ENCODE measurements around the gene B3GAT2. TPM values are rescaled to one million over a fixed set of nuclear protein-coding genes. Genes with fewer than 3 reads are reported as not detected.

The B3GAT2 gene
- total RNA-seq, 4 donors from 2014 or later = 0.16 TPM; not detected in 3

DNA sequence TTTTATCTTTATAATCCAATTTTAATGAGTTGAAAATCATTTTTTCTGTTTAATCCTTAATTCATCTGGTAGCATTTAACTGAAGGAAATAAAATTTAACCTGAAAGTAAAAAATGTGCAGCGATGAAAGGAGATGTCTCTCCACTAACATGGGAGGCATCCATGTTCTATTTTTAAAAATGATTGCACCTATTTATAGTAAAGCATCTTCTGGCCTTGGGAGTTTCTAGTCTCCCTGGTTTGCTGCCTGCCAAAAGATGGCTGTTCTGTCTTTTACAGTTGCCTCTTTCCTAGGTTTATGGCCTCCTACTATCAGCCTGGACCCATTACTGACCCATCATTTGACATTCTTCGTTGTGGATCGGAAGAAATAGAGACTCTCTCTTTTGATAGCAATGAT, 143.0 kb downstream of the B3GAT2 start:
- Histone ChIP-seq H3K27me3 (no peaks in the 10 kb centered on the region), H3K36me3 (no peaks in the 10 kb centered on the region), H3K4me3 (no peak overlapping the region), H3K9me3 (no peaks in the 10 kb centered on the region), H3K4me1 (no peaks in the 10 kb centered on the region), H3K27ac (no peak overlapping the region)
- WGBS, 2 donors (ENCODE audit: low coverage in 1 of 2) = 87 to 92% methylated on average over 3 of the region's 3 CpGs
- ATAC-seq = no peak
- TF ChIP-seq EP300 (IDR thresholded peaks at IDR 0.05) = no peak
- no peak for TF ChIP-seq POLR2A (IDR thresholded peaks at IDR 0.05)
- TF ChIP-seq, protein P1, sequence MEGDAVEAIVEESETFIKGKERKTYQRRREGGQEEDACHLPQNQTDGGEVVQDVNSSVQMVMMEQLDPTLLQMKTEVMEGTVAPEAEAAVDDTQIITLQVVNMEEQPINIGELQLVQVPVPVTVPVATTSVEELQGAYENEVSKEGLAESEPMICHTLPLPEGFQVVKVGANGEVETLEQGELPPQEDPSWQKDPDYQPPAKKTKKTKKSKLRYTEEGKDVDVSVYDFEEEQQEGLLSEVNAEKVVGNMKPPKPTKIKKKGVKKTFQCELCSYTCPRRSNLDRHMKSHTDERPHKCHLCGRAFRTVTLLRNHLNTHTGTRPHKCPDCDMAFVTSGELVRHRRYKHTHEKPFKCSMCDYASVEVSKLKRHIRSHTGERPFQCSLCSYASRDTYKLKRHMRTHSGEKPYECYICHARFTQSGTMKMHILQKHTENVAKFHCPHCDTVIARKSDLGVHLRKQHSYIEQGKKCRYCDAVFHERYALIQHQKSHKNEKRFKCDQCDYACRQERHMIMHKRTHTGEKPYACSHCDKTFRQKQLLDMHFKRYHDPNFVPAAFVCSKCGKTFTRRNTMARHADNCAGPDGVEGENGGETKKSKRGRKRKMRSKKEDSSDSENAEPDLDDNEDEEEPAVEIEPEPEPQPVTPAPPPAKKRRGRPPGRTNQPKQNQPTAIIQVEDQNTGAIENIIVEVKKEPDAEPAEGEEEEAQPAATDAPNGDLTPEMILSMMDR (IDR thresholded peaks at IDR 0.05) = no peak
- TF ChIP-seq POLR2AphosphoS5 (IDR thresholded peaks at IDR 0.05) = no peak

DNA sequence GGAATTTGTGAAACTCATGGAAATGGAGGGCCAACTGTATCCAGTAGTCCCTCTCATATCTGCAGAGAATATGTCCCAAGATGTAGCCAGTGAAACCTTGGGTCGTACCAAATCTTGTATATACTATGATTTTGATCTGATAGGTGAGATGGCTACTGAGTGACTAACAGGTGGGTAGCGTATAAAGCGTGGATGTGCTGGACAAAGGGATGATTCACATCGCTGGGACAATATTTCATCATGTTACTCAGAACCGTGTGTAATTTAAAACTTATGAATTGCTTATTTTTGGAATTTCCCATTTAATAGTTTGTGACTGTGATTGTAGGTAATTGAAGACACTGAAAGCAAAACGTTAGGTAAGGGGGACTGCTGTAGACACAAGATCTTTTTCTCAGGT, 145.1 kb downstream of the B3GAT2 start:
- no peak overlapping the region for H3K27ac ChIP-seq
- H3K9me3 ChIP-seq = no peaks in the 10 kb centered on the region
- H3K36me3 ChIP-seq = no peaks in the 10 kb centered on the region
- H3K4me1 ChIP-seq = no peaks in the 10 kb centered on the region
- no peak for ATAC-seq
- TF ChIP-seq, protein P1 (IDR thresholded peaks at IDR 0.05) = no peak
- H3K27me3 ChIP-seq = no peaks in the 10 kb centered on the region
- WGBS, 2 donors (ENCODE audit: low coverage in 1 of 2) = 80 to 87% methylated on average over 6 of the region's 6 CpGs
- H3K4me3 ChIP-seq = no peak overlapping the region
